Activated naive CD4-positive, alpha-beta T cell treated with anti-CD3 and anti-CD28 coated beads, Interleukin-2, amount 50 U/mL, for 72 hours (primary cell): ENCODE results near the gene FBXW9. TPM values are rescaled to one million over a fixed set of nuclear protein-coding genes. Genes with fewer than 3 reads are reported as not detected.
"Not testable (repeated sequence)": the region's sequence is repeated elsewhere in the genome, so short reads cannot be mapped to it uniquely, and the experiment has no call there.

Source experiments
- ATAC-seq, 2 donors: fragments of 150-1000 bp; cut with Tn5 transposase; 2 replicates each; pipeline ENCODE4 v1.10.0; 2021; ENCODE audit warnings: mild to moderate bottlenecking in 2 of 2, moderate library complexity in 2 of 2
- DNase-seq, 2 donors: peaks; one replicate each; pipeline ENCODE4 v3.0.0; 2021 to 2022; ENCODE audit warnings: low spot score in 2 of 2
- H3K27ac Mint-ChIP-seq, 2 donors: one replicate each; pipeline ENCODE4 v1.8.0; 2022; ENCODE audit warnings: mild to moderate bottlenecking in 2 of 2, mixed read lengths in 2 of 2
- H3K36me3 Mint-ChIP-seq, 2 donors: one replicate each; pipeline ENCODE4 v1.8.0; 2022; ENCODE audit warnings: mixed read lengths in 2 of 2
- H3K9me3 Mint-ChIP-seq, 2 donors: one replicate each; pipeline ENCODE4 v1.8.0; 2022; ENCODE audit warnings: mixed read lengths in 2 of 2
- total RNA-seq, 2 donors: library from RNA; stranded (reverse); gene quantifications; one replicate each; pipeline ENCODE4 v1.2.3, GENCODE V29; 2022

The FBXW9 gene
- total RNA-seq, 2 donors from 2014 or later = 7.1 to 9.5 TPM

GRCh38 chr19:12695997-12696365 lies 450 bp downstream of the FBXW9 start:
- H3K9me3 Mint-ChIP-seq = no peaks in the 10 kb centered on the region
- H3K27ac Mint-ChIP-seq = peak overlapping the region; percentile 36 to 89
- DNase-seq (no peak), ATAC-seq (peak; percentile 15 to 39)
- peaks cover 0 to 8% of the 10 kb centered on the region in 2 donors for H3K36me3 Mint-ChIP-seq

GRCh38 chr19:12695514-12695913 lies 917 bp downstream of the FBXW9 start:
- peaks cover 0 to 8% of the 10 kb centered on the region in 2 donors for H3K36me3 Mint-ChIP-seq
- H3K27ac Mint-ChIP-seq = peak overlapping the region in 1 of 2 donors; percentile 36
- ATAC-seq = no peak
- no peak for DNase-seq
- H3K9me3 Mint-ChIP-seq = no peaks in the 10 kb centered on the region

GRCh38 chr19:12695096-12695495 lies 1.3 kb downstream of the FBXW9 start:
- H3K9me3 Mint-ChIP-seq = no peaks in the 10 kb centered on the region
- H3K27ac Mint-ChIP-seq = no peak overlapping the region
- no peak for DNase-seq
- peaks cover 0 to 8% of the 10 kb centered on the region in 2 donors for H3K36me3 Mint-ChIP-seq
- ATAC-seq = no peak

GRCh38 chr19:12694641-12695040 lies 1.8 kb downstream of the FBXW9 start:
- H3K27ac Mint-ChIP-seq = no peak overlapping the region
- no peak for ATAC-seq
- peaks cover 0 to 8% of the 10 kb centered on the region in 2 donors for H3K36me3 Mint-ChIP-seq
- DNase-seq = no peak
- no peaks in the 10 kb centered on the region for H3K9me3 Mint-ChIP-seq

GRCh38 chr19:12692960-12693359 lies 3.5 kb downstream of the FBXW9 start:
- H3K36me3 Mint-ChIP-seq = peaks cover 0 to 4% of the 10 kb centered on the region in 2 donors
- H3K9me3 Mint-ChIP-seq = no peaks in the 10 kb centered on the region
- ATAC-seq (no peak), DNase-seq (no peak)
- no peak overlapping the region for H3K27ac Mint-ChIP-seq

- H3K9me3 Mint-ChIP-seq = no peaks in the 10 kb centered on the region
- ATAC-seq (peak in 1 of 2 donors; percentile 19), DNase-seq (no peak)
- no peak overlapping the region for H3K27ac Mint-ChIP-seq
- H3K36me3 Mint-ChIP-seq = no peaks in the 10 kb centered on the region
These were observed 6.7 kb downstream of the FBXW9 start for GRCh38 chr19:12689581-12690216.

GRCh38 chr19:12689012-12689411 lies 7.4 kb downstream of the FBXW9 start:
- ATAC-seq = no peak

GRCh38 chr19:12687496-12688196 lies 8.8 kb downstream of the FBXW9 start, which contains the start of gene GNG14:
Gene GNG14, plus strand, starts transcription at chr19:12687998. Its CDS starts 51 bp downstream, at chr19:12688049.
- Mint-ChIP-seq H3K9me3 (no peaks in the 10 kb centered on the region), H3K36me3 (no peaks in the 10 kb centered on the region), H3K27ac (peak within 1 kb of the TSS; percentile 37 to 64)
- no peak for DNase-seq
- ATAC-seq = peak in 1 of 2 donors; percentile 14

More at GRCh38 chr19:12689012-12689411, 7.4 kb downstream of the FBXW9 start:
- H3K36me3 Mint-ChIP-seq = no peaks in the 10 kb centered on the region
- H3K27ac Mint-ChIP-seq = peak overlapping the region in 1 of 2 donors; percentile 64
- DNase-seq = no peak
- no peaks in the 10 kb centered on the region for H3K9me3 Mint-ChIP-seq

- ATAC-seq (no peak), DNase-seq (no peak)
- H3K36me3 Mint-ChIP-seq = peaks cover 4 to 9% of the 10 kb centered on the region in 2 donors
- no peaks in the 10 kb centered on the region for H3K9me3 Mint-ChIP-seq
- peak overlapping the region in 1 of 2 donors; percentile 3 for H3K27ac Mint-ChIP-seq
These were observed 10.6 kb downstream of the FBXW9 start for GRCh38 chr19:12685831-12686230.

GRCh38 chr19:12681074-12681987 lies 15.1 kb downstream of the FBXW9 start, which contains the start of gene DHPS:
Gene DHPS, minus strand, starts transcription at chr19:12681880. Its CDS starts 114 bp downstream, at chr19:12681766.
- Mint-ChIP-seq H3K36me3 (peaks cover 20 to 30% of the 10 kb centered on the region in 2 donors), H3K9me3 (no peaks in the 10 kb centered on the region), H3K27ac (peak within 1 kb of the TSS; percentile 98 to 99)
- peak; percentile 88 to 90 for DNase-seq
- ATAC-seq = peak; percentile 87 to 92

GRCh38 chr19:12680034-12680433 lies 16.4 kb downstream of the FBXW9 start:
- Mint-ChIP-seq H3K27ac (peak overlapping the region in 1 of 2 donors; percentile 22), H3K9me3 (no peaks in the 10 kb centered on the region), H3K36me3 (peaks cover 20 to 33% of the 10 kb centered on the region in 2 donors)
- DNase-seq (no peak), ATAC-seq (no peak)

GRCh38 chr19:12678039-12678438 lies 18.4 kb downstream of the FBXW9 start:
- not testable (repeated sequence) for H3K9me3 Mint-ChIP-seq, H3K27ac Mint-ChIP-seq, DNase-seq, ATAC-seq
- H3K36me3 Mint-ChIP-seq = peaks cover 20 to 33% of the 10 kb centered on the region in 2 donors

GRCh38 chr19:12676928-12677327 lies 19.5 kb downstream of the FBXW9 start:
- H3K9me3 Mint-ChIP-seq = no peaks in the 10 kb centered on the region
- peaks cover 20 to 33% of the 10 kb centered on the region in 2 donors for H3K36me3 Mint-ChIP-seq
- H3K27ac Mint-ChIP-seq = no peak overlapping the region
- DNase-seq = no peak
- no peak for ATAC-seq

- ATAC-seq = peak; percentile 32 to 38
- DNase-seq = peak; percentile 82 to 93
- no peaks in the 10 kb centered on the region for H3K9me3 Mint-ChIP-seq
- peaks cover 20 to 29% of the 10 kb centered on the region in 2 donors for H3K36me3 Mint-ChIP-seq
- H3K27ac Mint-ChIP-seq = peak overlapping the region; percentile 6 to 66
These were observed 20.0 kb downstream of the FBXW9 start for GRCh38 chr19:12676384-12676792.

GRCh38 chr19:12675940-12676339 lies 20.5 kb downstream of the FBXW9 start:
- Mint-ChIP-seq H3K36me3 (peaks cover 17 to 25% of the 10 kb centered on the region in 2 donors), H3K27ac (peak overlapping the region; percentile 36 to 66)

GRCh38 chr19:12675399-12675798 lies 21.0 kb downstream of the FBXW9 start:
- H3K27ac Mint-ChIP-seq = peak overlapping the region; percentile 25 to 36
- ATAC-seq (no peak), DNase-seq (no peak)
- peaks cover 14 to 26% of the 10 kb centered on the region in 2 donors for H3K36me3 Mint-ChIP-seq
- no peaks in the 10 kb centered on the region for H3K9me3 Mint-ChIP-seq

More at GRCh38 chr19:12675940-12676339, 20.5 kb downstream of the FBXW9 start:
- ATAC-seq = peak in 1 of 2 donors; percentile 1
- no peak for DNase-seq
- H3K9me3 Mint-ChIP-seq = no peaks in the 10 kb centered on the region
